T1000 (cell line): ENCODE data around the gene JPT2.
"Not testable (repeated sequence)": the region's sequence is repeated elsewhere in the genome, so short reads cannot be mapped to it uniquely, and the experiment has no call there.

Experiments used
- DNase-seq: peaks from one replicate; lab custom pipeline; 2025; ENCODE audit warnings: mixed read lengths; lab: John Stamatoyannopoulos, UW

JPT2 gene

DNA sequence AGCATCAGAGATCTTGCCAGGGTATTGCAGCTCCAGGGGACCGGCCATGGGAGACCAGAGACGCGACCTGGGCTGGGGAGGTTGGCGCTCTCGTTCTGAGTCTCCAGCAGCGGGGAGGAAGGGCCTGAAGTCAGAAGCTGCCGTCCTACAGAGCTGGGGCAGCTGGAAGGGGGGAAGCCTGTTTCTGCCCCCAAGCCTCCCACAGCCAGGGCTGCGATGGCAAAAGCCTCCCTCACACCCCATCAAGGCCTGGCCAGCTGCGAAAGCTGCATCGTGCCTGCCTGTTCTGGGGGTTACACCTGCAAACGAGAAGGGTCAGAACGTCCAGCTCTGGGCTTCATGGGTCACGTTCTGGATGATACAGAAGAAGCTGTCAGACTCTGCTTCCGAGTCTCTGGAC is 54.0 kb downstream of the JPT2 start:
- DNase-seq: no peak

DNA sequence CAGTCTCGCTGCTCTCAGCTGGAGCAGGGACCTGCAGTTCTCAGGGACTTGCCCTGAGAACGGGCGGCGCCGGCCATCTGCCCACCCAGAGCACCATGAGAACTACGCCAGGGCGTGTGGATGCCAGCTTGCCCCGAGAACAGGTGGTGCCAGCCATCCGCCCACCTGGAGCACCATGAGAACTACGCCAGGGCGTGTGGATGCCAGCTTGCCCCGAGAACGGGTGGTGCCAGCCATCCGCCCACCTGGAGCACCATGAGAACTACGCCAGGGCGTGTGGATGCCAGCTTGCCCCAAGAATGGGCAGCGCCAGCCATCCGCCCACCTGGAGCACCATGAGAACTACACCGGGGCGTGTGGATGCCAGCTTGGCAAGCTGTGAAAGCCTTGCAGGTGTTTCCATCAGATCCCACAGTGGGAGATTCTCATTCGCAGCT is 54.5 kb downstream of the JPT2 start:
- not testable (repeated sequence) for DNase-seq

DNA sequence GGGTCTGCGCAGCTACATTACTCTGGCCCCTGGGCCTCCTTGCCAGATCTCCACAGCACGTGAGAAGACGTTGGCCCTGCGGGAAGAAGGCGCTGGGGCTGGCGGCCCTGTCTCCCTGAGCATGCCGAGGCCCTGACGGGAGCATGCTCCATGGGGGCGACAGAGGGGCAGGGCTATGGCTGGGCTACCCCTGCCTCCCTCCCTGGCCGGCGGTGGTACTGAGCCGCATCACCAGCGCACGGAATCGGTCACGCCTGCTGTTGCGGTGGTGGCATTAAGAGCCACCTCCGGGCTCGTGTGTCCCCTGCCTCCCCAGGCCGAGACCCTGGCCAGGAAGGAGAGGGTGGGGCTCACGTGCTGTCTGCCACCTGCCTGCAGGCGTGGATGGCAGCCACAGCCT is 56.0 kb downstream of the JPT2 start:
- no peak for DNase-seq

DNA sequence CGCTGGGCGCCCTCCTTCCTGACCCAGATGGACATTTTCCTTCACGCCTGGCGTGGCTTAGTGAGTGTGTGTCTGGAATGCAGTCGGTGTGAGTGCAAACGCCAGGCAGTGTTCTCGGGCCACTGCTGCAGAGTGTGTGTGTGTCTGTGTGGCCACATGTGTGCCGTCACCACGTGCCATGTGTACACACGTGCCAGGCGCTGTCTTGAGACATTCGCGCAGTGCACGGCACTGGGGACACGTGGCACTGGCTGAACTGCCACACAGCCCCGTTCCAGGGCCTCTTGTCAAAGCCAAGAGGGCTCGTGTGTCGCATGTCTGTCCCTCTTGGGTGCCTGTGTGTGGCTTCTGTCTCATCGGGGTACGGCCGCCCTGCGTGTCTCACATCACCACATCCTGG is 56.7 kb downstream of the JPT2 start:
- DNase-seq: no peak

DNA sequence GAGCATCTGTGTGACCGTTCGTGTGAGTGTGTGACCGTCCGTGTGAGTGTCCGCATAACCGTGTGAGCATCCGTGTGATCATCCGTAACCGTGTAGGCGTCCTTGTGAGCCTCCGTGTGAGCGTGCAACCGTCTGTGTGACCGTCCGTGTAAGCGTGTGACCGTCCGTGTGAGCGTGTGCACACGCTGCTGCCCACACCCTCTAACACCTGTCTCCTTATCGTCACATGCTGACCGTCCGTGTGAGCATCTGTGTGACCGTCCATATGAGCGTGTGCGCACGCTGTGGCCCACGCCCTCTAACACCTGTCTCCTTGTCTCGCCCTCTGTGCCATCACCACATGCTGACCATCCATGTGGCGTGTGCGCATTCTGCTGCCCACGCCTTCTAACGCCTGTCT is 62.2 kb downstream of the JPT2 start:
- DNase-seq: no peak

DNA sequence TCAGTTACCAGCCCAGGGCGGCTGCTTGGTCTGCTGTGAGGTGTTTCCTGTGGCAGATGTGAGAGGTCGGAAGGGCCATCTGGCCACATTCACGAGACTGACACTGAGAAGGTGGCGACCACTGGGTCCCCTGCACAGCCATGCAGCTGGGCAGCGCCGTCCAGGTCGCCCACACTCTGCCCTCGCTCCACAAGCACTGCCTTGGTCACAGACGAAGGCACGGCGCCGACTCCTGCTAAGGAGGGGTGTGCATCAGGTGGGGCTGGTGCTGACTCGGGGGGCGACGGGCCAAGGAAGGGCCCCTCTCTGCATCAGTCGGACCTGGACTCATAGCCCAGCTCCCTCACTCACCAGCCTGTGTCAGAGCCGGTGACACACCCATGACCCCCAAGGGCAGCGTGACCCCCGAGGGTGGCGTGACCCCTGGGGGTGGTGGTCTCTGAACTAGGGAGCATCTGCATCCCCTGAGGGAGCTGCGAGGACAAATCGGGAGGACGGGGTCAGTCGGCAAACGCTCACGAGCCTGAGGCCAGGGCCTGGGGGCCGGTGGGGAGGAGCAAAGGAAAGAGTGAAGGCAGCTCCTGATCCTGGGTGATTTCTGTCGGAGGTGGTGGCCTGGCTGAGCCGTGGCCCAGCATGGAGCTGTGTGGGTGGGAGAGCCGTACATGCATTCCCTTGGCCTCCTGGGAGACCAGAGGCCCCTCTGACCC is 62.9 kb downstream of the JPT2 start:
- no peak for DNase-seq

DNA sequence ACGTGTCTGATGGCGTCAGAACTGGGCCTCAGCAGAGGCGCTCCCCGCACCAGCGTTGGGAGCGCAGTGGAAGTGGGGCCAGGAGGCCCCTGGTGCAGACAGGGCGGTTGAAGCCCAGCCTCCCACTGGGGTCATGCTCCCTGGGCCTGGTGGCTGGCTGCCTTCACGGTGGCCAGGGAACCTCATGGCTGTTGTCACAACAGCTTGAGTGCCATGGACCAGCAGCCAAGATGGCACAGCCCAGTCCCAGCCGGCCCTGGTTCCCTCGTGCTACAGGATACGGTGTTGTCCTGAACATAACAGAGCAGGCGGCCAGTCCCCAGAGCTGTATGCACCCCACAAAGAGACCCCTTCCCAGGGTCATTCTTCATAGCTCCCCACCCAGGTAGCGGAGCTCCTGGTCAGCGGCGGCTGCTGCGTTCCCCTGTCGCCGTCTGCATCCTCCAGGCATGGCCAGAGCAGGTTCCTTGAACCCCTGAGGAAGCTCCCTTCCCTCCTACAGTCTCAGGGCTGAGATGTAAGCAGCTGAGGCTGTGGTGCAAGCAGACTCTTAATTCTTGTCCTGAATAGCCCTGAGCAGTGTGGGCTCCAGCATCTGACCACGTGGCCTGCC is 63.6 kb downstream of the JPT2 start:
- DNase-seq: no peak

DNA sequence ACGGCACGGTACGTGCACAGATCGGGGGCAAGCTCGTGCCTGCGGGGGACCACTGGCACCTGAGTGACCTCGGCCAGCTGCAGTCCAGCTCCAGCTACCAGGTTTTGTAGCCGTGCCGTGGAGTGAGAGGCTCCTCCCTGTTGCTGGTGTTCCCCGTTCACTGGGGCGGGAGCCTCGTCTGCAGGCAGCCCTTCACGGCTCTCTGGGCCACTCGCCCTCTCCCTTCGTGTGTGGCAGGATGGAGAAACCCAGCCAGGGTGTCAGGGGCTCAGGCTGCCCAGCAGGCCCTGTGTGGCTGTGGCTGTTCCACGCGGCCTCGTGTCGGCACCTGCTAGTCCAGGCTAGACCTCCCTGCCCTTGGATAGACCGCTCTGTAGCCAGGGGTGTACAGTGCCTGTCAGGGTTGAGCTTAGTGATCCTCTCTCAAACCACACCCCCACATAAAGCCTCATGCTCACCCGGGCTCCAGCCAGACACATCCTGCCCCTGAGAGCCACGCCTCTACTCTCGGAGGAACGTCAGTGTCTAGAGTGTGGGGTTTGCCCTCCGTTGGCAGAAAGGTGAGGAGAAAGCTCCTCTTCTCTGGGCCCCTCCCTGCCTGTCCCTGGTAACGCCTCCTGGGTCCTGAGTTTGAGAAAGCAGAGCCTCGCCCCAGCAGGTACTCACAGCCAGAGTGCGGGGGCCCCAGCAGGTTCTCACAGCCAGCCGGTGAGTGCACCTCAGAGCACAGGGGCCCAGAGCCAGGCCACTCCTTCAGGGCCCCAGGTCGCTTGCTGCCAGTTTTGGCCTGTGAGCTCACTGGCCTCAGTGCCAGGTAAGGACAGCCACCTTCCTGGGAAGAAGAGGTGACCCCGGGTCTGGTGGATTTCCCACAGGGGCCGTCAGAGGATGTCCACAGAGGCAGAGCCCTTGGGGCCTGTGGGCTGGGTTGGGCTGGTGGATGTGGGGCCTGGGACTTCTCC is 65.6 kb downstream of the JPT2 start:
- DNase-seq: no peak

DNA sequence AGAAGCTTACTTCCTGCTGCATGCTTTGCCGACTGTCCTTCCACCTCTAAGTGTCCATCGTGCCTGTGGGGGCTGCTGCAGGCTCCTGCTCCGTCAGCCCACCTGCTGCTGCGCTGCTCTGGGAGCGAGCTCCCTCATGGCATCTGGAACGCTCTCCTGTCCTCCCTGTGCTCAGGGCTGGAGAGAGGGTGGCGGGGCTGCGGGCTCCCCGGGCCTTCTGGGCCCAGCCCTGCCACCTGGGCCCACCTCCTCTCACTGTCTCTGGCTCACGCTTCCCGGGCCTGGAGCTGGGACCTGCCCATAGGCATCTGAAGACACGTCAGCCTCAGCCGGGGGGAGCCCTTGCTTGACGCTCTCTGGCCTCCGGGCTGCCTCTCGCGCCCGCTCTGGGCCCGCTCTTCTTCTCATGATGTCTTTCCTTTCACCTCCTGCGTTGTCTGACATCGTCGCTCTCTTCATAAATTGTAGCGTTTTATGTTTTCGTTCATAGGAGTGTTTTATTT is 66.3 kb downstream of the JPT2 start:
- DNase-seq: no peak

DNA sequence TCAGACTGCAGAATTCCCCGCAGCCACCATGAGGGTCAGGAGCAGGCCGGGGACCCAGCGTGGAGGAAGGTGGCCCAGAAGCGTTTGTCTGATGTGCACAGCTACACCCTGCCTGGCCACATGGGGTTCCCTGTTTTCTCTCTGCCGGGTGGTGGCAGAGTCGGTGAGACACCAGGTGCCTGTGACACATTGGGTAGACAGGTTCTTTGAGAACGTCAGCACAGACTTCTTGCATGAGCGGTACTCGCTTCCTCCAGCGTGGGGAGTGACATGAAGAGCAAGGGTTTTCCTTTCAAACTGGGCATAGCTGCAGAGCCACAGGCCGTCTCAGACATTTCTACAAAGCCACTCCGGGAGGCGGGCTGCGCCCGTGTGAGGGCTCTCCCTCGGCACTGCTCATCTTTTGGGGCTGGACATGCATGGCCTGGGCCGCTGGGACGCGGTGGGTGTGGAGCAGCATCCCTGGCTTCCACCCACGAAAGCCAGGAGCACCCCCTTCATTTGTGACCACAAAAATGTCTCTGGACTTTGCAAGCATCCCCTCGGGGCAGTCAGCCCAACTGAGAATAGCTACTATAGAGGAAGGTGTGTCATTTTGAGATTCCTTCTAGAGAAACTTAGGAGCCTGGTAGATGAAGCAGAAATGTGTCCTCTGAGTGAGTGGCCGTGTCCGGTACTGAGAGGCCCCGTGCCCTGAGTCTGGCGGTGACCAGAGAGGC is 67.3 kb downstream of the JPT2 start:
- DNase-seq: peak; percentile 81

DNA sequence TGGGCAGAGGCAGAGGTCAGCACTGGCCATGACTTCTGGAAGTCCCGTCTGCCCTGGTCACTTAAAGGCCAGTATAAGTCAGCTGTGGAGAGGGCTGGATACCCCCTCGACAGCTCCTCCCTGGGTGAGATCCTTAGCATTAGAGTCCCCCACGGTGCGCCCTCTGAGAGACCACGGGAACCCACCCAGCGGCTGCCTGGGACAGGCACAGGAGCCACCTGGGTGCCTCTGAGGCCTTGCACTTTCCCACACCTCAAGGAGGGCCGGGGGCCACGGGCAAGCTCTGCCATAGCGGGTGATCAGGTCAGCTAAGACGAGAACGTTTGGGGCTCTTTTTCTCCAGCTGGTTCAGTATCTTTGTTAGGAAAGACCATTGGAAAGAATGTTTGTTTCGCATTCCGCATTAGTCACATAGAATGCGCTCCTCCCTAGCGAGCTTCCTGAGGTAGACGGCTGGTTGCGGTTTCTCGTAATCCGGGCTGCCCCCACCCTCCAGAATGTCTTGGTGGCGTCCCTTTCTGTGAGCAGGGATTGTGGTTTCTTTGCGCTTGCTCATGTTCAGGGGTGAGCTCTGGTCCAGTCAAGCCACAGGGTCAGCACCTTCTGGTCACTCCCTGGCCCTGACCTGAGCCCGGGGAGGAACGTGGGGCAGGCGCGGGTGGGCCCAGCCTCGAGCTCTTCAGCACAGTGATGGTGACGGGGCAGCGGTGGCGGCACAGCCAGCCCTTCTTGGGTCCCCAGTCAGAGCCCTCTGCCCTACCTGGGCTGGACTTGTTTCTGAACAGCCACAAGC is 68.0 kb downstream of the JPT2 start:
- DNase-seq: peak; percentile 55

DNA sequence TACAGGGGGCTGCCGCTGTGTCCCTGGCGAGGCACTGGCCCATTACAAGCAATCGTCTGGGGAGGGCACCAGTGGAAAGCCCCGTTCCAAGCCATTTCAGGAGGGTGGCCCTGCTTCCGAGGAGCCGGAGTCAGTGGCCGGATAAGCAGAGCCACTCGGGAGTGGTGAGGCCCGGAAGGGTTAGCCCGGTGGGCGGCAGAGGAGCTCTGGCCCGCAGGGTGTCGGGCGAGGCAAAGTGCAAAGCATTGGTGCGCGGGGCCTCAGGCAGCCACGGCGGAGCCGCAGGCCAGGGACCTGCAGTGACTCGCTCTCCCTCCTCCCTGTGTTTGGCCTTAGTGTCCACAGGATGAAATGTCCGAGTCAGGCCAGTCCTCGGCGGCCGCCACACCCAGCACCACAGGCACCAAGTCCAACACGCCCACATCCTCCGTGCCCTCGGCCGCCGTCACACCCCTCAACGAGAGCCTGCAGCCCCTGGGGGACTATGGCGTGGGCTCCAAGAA is 68.7 kb downstream of the JPT2 start:
- DNase-seq: no peak

DNA sequence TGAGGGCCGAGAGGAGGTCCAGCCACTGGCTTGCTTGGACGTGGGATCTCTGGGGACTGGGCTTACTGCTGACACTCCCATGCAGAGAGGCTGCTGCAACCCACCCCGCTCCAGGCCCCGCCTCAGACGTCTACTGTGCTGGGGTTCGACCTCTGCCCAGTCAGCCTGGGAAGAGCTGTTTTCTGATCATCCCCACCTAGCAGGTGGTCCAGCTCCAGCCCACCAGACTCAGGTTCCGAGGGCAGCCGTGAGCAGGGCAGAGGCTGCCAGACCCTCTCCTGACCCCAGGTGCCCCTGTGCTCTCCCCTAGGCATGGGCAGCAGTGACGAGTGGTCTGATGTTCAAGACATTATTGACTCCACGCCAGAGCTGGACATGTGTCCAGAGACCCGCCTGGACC is 69.9 kb downstream of the JPT2 start:
- DNase-seq: no peak

DNA sequence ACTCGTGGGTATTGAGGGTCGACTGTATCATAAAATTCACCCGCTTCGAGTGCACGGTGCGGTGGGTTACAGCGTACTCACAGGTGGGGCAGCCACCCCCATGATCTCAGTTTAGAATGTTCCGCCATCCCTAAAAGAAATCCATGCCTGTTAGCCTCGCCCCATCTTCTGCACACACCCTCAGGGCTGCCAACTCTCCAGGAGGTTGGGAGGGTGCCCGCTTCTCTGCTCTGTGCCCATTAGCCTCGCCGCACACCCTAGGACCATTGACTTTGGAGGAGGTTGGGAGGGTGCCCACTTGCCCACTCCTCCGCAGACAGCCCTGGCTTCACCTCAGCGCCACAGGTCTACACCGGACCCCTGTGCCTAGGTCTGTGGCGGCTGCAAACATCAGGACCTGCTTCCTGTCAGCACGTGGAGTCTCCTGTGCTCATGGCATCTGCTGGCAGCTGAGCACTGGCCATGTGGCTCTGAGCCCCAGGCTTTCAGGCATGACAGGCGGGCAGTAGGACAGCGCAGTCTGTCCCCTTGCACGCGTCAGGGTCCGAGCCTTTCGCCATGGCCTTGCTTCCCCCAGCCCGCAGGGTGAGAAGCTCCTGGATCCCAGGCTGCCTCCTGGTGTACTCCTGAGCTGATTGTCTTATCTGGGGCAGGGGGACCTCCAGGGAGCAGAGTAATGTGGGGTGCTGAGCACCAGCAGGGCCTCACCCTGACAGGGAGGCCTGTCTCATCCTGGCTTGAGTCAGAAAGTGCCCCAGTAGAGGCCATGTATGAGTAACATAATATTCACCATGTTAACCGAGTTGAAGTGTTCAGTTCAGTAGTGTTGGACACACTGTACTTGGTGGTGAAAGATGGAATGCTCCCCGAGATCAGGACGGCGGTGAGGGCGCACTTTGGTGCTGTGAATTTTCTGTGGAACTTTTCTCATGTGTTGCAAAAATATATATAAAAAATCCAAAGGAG is 71.4 kb downstream of the JPT2 start:
- DNase-seq: no peak
